Kidney (tissue), 14 donors: Measurements from ENCODE around the gene FAM83E. TPM values are rescaled to one million over a fixed set of nuclear protein-coding genes. Genes with fewer than 3 reads are reported as not detected.

Source experiments
- DNase-seq, 5 donors: peaks; one replicate each; pipeline ENCODE4 v3.0.0-alpha.2; 2013 to 2020
- FAIRE-seq: peaks from 2 replicates; lab custom pipeline; 2012; peaks lifted over from hg19 to GRCh38; lab: Jason Lieb, UNC
- H3K27ac ChIP-seq, 2 donors: one replicate each; pipeline ENCODE4 v1.7.0; 2013; ENCODE audit warnings: low read depth in 2 of 2, low read length in 2 of 2, inconsistent platforms in 1 of 2
- H3K27me3 ChIP-seq: one replicate; pipeline ENCODE4 v1.7.1; 2013; ENCODE audit warnings: low read length, inconsistent platforms; ENCODE audit not compliant: control insufficient read depth, insufficient read depth
- H3K36me3 ChIP-seq, 3 donors: one replicate each; pipeline versions ENCODE4 v1.7.0 to v1.7.1; 2013; ENCODE audit warnings: low read length in 3 of 3, control low read depth in 1 of 3, inconsistent platforms in 1 of 3; ENCODE audit not compliant: insufficient read depth in 3 of 3, control insufficient read depth in 2 of 3
- H3K4me1 ChIP-seq, 3 donors: one replicate each; pipeline versions ENCODE4 v1.7.0 to v1.7.1; 2013; ENCODE audit warnings: low read length in 3 of 3, inconsistent platforms in 1 of 3, low read depth in 1 of 3; ENCODE audit not compliant: control insufficient read depth in 2 of 3, insufficient read depth in 2 of 3
- H3K4me3 ChIP-seq, 3 donors: one replicate each; pipeline versions ENCODE4 v1.7.0 to v1.8.1; 2013; ENCODE audit warnings: low read length in 3 of 3, control low read depth in 1 of 3, inconsistent platforms in 1 of 3
- H3K9ac ChIP-seq, 3 donors: one replicate each; pipeline versions ENCODE4 v1.7.0 to v1.7.1; 2013; ENCODE audit warnings: low read length in 3 of 3, control low read depth in 1 of 3, inconsistent platforms in 1 of 3
- H3K9me3 ChIP-seq, 3 donors: one replicate each; pipeline versions ENCODE4 v1.7.0 to v1.7.1; 2013; ENCODE audit warnings: low read length in 3 of 3, control low read depth in 1 of 3, inconsistent platforms in 1 of 3; ENCODE audit not compliant: control insufficient read depth in 2 of 3, insufficient read depth in 1 of 3
- CTCF ChIP-seq: IDR thresholded peaks from 3 replicates; pipeline ENCODE4 v1.5.1; 2012; ENCODE audit warnings: mild to moderate bottlenecking, moderate library complexity, borderline replicate concordance; ENCODE audit not compliant: insufficient read depth; ENCODE audit errors: extremely low read depth
- intact Hi-C: fragments of 100-400 bp; cut with DNase I; formaldehyde crosslinking; loops from one replicate; pipeline ENCODE4 v1.11.1; 2022
- polyA plus RNA-seq: library from polyadenylated mRNA; stranded (reverse); fragments of 350-450 nt; fragmentation: Illumina TruSeq; extraction: RNeasy Lipid Tissue Mini Kit (QIAGEN cat#74804); gene quantifications from one replicate; pipeline ENCODE4 v1.2.3, GENCODE V29; 2014; ENCODE audit warnings: low read depth, low replicate concordance; ENCODE audit not compliant: insufficient read depth
- total RNA-seq: library from RNA; stranded (reverse); fragmentation: NEBNext Ultra II Directional; extraction: Animal tissue kit (Norgen Biotek cat#: 25700); gene quantifications from one replicate; pipeline ENCODE4 v1.2.1, GENCODE V29; 2021
- donor health status: control.
- donor health status: control.
- donor health status: control.
- donor health status: control.
- donor health status: control.
- donor health status: DM: yes; HTN: yes; CAD: no.
- donor health status: Normal renal cell carcinoma (clear cell type).

The FAM83E gene
- total and polyA plus RNA-seq, 2 donors from 2014 or later: 0.41 to 15.9 TPM

GRCh38 chr19:48606463-48607358 is 8.2 kb downstream of the FAM83E start, which contains the start of gene SPACA4:
TSS of gene SPACA4 (plus strand) at chr19:48606742. CDS start at chr19:48606979, 237 bp downstream.
- no peak for DNase-seq
- Histone ChIP-seq H3K9ac (no peak within 1 kb of the TSS), H3K27me3 (no peaks in the 10 kb centered on the region), H3K4me3 (no peak within 1 kb of the TSS), H3K4me1 (no peaks in the 10 kb centered on the region), H3K36me3 (no peaks in the 10 kb centered on the region), H3K27ac (no peak within 1 kb of the TSS), H3K9me3 (no peaks in the 10 kb centered on the region)
- intact Hi-C loops: no loop called here
- FAIRE-seq: no peak
- TF ChIP-seq CTCF: no peak

DNA sequence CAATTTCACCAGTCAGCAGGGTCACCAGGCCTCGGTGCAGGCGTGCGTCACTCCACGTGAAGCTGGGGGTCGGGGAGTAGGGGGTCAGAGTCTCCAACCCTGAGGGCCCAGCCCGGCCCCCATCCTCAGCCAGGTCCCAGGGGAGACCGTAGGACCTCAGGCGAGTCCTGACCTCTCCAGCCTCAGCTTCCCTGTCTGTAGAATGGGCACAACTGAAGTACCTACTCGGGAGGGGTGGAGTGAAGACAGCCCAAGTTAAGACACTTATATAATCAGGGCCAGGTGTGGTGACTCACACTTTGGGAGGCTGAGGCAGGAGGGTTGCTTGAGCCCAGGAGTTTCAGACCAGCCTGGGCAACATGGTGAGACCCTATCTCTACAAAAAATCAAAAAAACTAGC is 11.0 kb downstream of the FAM83E start:
- no peak for FAIRE-seq

DNA sequence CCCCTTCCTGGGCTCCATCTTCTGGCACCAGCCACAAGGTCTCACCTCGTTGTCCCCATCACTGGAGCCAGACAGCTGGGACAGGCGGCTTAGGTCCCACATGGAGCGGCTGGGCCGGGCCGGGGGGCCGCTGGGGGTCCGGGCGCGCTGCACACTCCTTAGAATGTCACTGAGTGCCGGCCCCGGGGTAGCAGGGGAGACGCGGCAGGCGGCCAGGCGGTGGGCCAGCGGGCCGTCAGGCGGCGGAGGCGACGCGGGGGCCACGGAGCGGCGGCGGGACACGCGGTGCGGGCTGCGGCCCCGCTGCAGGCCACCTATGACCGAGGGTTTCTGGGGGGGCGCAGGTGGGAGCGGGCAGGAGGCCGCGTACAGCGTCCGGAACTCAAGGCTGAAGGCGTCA is 11.4 kb downstream of the FAM83E start:
- no peak overlapping the region for H3K27ac ChIP-seq
- no peak for DNase-seq
- no peak for TF ChIP-seq CTCF
- no peaks in the 10 kb centered on the region for H3K36me3 ChIP-seq
- no peak overlapping the region for H3K9ac ChIP-seq
- intact Hi-C loops: no loop called here
- no peaks in the 10 kb centered on the region for H3K9me3 ChIP-seq
- no peak overlapping the region for H3K4me3 ChIP-seq
- H3K27me3 ChIP-seq: no peaks in the 10 kb centered on the region
- H3K4me1 ChIP-seq: no peaks in the 10 kb centered on the region
- FAIRE-seq: no peak

More for the DNA sequence above, 11.0 kb downstream of the FAM83E start:
- Histone ChIP-seq H3K9me3 (no peaks in the 10 kb centered on the region), H3K4me3 (no peak overlapping the region), H3K36me3 (no peaks in the 10 kb centered on the region), H3K27me3 (no peaks in the 10 kb centered on the region), H3K9ac (no peak overlapping the region), H3K27ac (no peak overlapping the region), H3K4me1 (no peaks in the 10 kb centered on the region)
- intact Hi-C loops: no loop called here
- no peak for DNase-seq
- TF ChIP-seq CTCF: no peak
